ENCODE measurements around the gene APPBP2. TPM values are rescaled to one million over a fixed set of nuclear protein-coding genes. Genes with fewer than 3 reads are reported as not detected.

APPBP2 gene
- total RNA-seq, 1 experiment from 2014 or later = 25.8 TPM

DNA sequence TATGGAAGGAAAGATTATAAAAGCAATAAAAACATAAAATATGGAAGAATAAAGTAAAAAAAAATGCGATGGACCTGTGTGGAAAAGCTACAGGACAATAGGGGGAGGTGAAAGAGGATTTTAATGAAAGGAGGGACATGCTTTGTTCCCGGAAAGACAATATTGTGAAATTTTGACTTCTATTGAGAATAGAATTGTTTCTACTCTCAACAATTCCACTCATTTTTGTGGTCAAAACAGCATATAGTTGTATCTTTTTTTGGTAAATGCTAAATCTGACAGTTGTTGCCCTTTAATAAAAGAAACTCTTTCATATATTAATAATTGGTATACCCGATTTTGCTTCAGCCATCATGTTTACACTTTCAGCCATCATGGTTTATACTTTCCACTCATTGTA, 22.9 kb upstream of the APPBP2 start:
- no peak for DNase-seq (ENCODE audit: low read depth, low spot score)
- Histone ChIP-seq H3K4me3 (ENCODE audit: low read depth in 2 of 2, low read length in 2 of 2) (no peak overlapping the region), H3K4me1 (ENCODE audit: control insufficient read depth, insufficient read depth, low read length) (no peaks in the 10 kb centered on the region), H3K36me3 (ENCODE audit: control insufficient read depth, insufficient read depth, low read length) (no peaks in the 10 kb centered on the region), H3K27me3 (ENCODE audit: control insufficient read depth, insufficient read depth, low read length) (no peaks in the 10 kb centered on the region), H3K9me3 (ENCODE audit: control insufficient read depth, insufficient read depth, low read depth, low read length) (no peaks in the 10 kb centered on the region), H3K27ac (ENCODE audit: low read length) (no peak overlapping the region)
- in situ Hi-C loops (cut with HindIII; ENCODE audit: low pct_unique_long_range_greater_than_20kb, low sequenced_read_pairs) = no loop called here
- ATAC-seq = no peak
- ChIA-PET POLR2A (no interaction called here), CTCF (no interaction called here)
- no TSS peak for BruUV-seq (replicated peaks)
- intact Hi-C loops (cut with micrococcal nuclease; ENCODE audit: unreplicated experiment) = no loop called here
- TF ChIP-seq POLR2AphosphoS5 (IDR thresholded peaks at IDR 0.05; ENCODE audit: low read depth, low read length) (no peak), TCF7L2 (IDR thresholded peaks at IDR 0.05; ENCODE audit: low read depth, low read length) (no peak), SIN3A (IDR thresholded peaks at IDR 0.05; ENCODE audit: borderline replicate concordance, insufficient read depth, low read depth, low read length) (no peak)
- TF ChIP-seq, protein P1, sequence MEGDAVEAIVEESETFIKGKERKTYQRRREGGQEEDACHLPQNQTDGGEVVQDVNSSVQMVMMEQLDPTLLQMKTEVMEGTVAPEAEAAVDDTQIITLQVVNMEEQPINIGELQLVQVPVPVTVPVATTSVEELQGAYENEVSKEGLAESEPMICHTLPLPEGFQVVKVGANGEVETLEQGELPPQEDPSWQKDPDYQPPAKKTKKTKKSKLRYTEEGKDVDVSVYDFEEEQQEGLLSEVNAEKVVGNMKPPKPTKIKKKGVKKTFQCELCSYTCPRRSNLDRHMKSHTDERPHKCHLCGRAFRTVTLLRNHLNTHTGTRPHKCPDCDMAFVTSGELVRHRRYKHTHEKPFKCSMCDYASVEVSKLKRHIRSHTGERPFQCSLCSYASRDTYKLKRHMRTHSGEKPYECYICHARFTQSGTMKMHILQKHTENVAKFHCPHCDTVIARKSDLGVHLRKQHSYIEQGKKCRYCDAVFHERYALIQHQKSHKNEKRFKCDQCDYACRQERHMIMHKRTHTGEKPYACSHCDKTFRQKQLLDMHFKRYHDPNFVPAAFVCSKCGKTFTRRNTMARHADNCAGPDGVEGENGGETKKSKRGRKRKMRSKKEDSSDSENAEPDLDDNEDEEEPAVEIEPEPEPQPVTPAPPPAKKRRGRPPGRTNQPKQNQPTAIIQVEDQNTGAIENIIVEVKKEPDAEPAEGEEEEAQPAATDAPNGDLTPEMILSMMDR (IDR thresholded peaks at IDR 0.05) = no peak
- TF ChIP-seq, protein P2, sequence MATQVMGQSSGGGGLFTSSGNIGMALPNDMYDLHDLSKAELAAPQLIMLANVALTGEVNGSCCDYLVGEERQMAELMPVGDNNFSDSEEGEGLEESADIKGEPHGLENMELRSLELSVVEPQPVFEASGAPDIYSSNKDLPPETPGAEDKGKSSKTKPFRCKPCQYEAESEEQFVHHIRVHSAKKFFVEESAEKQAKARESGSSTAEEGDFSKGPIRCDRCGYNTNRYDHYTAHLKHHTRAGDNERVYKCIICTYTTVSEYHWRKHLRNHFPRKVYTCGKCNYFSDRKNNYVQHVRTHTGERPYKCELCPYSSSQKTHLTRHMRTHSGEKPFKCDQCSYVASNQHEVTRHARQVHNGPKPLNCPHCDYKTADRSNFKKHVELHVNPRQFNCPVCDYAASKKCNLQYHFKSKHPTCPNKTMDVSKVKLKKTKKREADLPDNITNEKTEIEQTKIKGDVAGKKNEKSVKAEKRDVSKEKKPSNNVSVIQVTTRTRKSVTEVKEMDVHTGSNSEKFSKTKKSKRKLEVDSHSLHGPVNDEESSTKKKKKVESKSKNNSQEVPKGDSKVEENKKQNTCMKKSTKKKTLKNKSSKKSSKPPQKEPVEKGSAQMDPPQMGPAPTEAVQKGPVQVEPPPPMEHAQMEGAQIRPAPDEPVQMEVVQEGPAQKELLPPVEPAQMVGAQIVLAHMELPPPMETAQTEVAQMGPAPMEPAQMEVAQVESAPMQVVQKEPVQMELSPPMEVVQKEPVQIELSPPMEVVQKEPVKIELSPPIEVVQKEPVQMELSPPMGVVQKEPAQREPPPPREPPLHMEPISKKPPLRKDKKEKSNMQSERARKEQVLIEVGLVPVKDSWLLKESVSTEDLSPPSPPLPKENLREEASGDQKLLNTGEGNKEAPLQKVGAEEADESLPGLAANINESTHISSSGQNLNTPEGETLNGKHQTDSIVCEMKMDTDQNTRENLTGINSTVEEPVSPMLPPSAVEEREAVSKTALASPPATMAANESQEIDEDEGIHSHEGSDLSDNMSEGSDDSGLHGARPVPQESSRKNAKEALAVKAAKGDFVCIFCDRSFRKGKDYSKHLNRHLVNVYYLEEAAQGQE (IDR thresholded peaks at IDR 0.05; ENCODE audit: insufficient read depth in 1 of 2, low read depth in 2 of 2, low read length in 1 of 2) = no peak

DNA sequence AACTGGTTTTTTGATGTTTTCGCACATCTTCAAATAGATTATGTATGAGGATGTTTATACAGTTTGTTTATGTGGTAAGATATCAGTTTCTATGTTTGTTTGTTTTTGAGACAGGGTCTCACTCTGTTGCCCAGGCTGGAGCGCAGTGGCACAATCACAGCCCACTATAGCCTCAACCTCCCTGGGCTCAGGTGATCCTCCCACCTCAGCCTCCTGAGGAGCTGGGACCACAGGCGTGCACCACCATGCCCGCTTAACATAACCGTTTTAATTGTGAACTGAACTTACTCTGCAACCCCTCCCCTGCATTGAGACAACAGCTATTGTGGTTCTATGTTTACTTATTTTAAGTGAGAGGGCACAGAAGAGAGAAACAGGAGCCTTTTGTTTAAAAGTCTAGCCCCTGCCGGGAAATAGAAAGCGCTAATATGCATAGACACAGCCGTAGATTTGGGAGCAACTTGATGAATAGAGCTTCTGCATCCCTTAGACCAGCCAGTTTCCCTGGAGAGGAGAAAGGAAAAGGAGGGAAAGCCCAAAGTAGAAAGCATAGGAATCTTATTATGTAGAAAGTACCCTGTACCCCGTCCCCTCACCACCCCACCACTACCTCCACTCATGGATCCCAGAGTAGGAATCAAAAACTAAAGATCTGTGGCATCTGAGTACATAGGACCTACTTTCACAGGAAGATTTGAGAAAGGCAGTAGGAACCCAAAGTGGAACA, 19.6 kb upstream of the APPBP2 start:
- intact Hi-C loops (cut with micrococcal nuclease; ENCODE audit: unreplicated experiment) = no loop called here
- Histone ChIP-seq H3K4me1 (ENCODE audit: control insufficient read depth, insufficient read depth, low read length) (no peaks in the 10 kb centered on the region), H3K4me3 (ENCODE audit: low read depth in 2 of 2, low read length in 2 of 2) (no peak overlapping the region), H3K27me3 (ENCODE audit: control insufficient read depth, insufficient read depth, low read length) (no peaks in the 10 kb centered on the region), H3K27ac (ENCODE audit: low read length) (no peak overlapping the region), H3K36me3 (ENCODE audit: control insufficient read depth, insufficient read depth, low read length) (no peaks in the 10 kb centered on the region), H3K9me3 (ENCODE audit: control insufficient read depth, insufficient read depth, low read depth, low read length) (no peaks in the 10 kb centered on the region)
- in situ Hi-C loops (cut with HindIII; ENCODE audit: low pct_unique_long_range_greater_than_20kb, low sequenced_read_pairs) = no loop called here
- BruUV-seq (replicated peaks) = no TSS peak
- POLR2A ChIA-PET = no interaction called here
- ATAC-seq (no peak), DNase-seq (ENCODE audit: low read depth, low spot score) (no peak)
- CTCF ChIA-PET = interaction anchor here (1.3 kb wide), 1 partner anchor 24 kb away, joined by 3 read pairs; no protein-coding TSS in a partner anchor
- TF ChIP-seq POLR2AphosphoS5 (IDR thresholded peaks at IDR 0.05; ENCODE audit: low read depth, low read length) (no peak), SIN3A (IDR thresholded peaks at IDR 0.05; ENCODE audit: borderline replicate concordance, insufficient read depth, low read depth, low read length) (no peak), TCF7L2 (IDR thresholded peaks at IDR 0.05; ENCODE audit: low read depth, low read length) (no peak)
- TF ChIP-seq, protein P1 (IDR thresholded peaks at IDR 0.05) = no peak
- TF ChIP-seq, protein P2 (IDR thresholded peaks at IDR 0.05; ENCODE audit: insufficient read depth in 1 of 2, low read depth in 2 of 2, low read length in 1 of 2) = no peak
